Adrenal gland (tissue), 12 donors: ENCODE data around the gene FOXO3. TPM values are rescaled to one million over a fixed set of nuclear protein-coding genes. Genes with fewer than 3 reads are reported as not detected.

Experiments used
- DNase-seq, 7 donors: peaks; one replicate each; pipeline ENCODE4 v3.0.0-alpha.2; 2019 to 2020
- H3K27ac ChIP-seq, 5 donors: fragments of 200-600 bp; sonication (generic) in 4 of 5; 1 replicate in 3 of 5; 2 replicates in 2 of 5; pipeline versions ENCODE4 v1.5.1 to v1.8.0; 2016 to 2020; ENCODE audit warnings: mild to moderate bottlenecking in 1 of 5
- H3K27me3 ChIP-seq: fragments of 200-600 bp; 2 replicates; pipeline ENCODE4 v1.8.0; 2021
- H3K36me3 ChIP-seq, 2 donors: fragments of 200-600 bp; replicated peaks in 1 of 2; 1 replicate in 1 of 2; 2 replicates in 1 of 2; pipeline versions ENCODE4 v1.5.1 to v1.8.0; 2018 to 2022
- H3K4me1 ChIP-seq, 2 donors: fragments of 200-600 bp; replicated peaks in 1 of 2; 1 replicate in 1 of 2; 2 replicates in 1 of 2; pipeline versions ENCODE4 v1.5.1 to v1.8.0; 2018 to 2021
- H3K4me3 ChIP-seq, 4 donors: fragments of 200-600 bp; sonication (generic) in 3 of 4; one replicate each; pipeline ENCODE4 v1.5.1; 2016 to 2018
- H3K9me3 ChIP-seq, 3 donors: fragments of 200-600 bp; sonication (generic) in 1 of 3; replicated peaks in 1 of 3; 1 replicate in 2 of 3; 2 replicates in 1 of 3; pipeline versions ENCODE4 v1.5.1 to v1.8.0; 2016 to 2021
- CTCF ChIP-seq, 6 experiments: fragments of 450-650 bp in 4 of 6; fragments of 200-600 bp in 2 of 6; sonication (generic) in 1 of 6; IDR thresholded peaks; 1 replicate in 5 of 6; 2 replicates in 1 of 6; pipeline versions ENCODE4 v1.5.1 to v1.8.0; 2016 to 2021; ENCODE audit warnings: antibody characterized with exemption in 6 of 6, mild to moderate bottlenecking in 2 of 6, moderate library complexity in 1 of 6
- POLR2A ChIP-seq, 2 donors: fragments of 450-650 bp; IDR thresholded peaks; one replicate each; pipeline ENCODE4 v1.6.1; 2017; ENCODE audit warnings: antibody characterized with exemption in 2 of 2, mild to moderate bottlenecking in 2 of 2, moderate library complexity in 1 of 2
- whole genome bisulfite sequencing, 4 donors: extraction: QIAGEN DNeasy Blood & Tissue Kit in 2 of 4; methylation state at CpG; one replicate each; pipeline versions ENCODE4 v1.1.5 to v1.1.7; 2013 to 2017; 5-methylcytosine and 5-hydroxymethylcytosine counted together
- intact Hi-C, 2 donors: fragments of 100-400 bp; cut with DNase I; formaldehyde crosslinking; loops; one replicate each; pipeline versions ENCODE4 v1.14.1 to v1.15.0; 2022 to 2023
- polyA plus RNA-seq, 3 donors: library from polyadenylated mRNA; stranded (reverse); fragments of 200-250 nt in 2 of 3; fragments of 350-450 nt in 1 of 3; fragmentation: Illumina TruSeq in 1 of 3; extraction: RNeasy Lipid Tissue Mini Kit (QIAGEN cat#74804) in 1 of 3; gene quantifications; one replicate each; pipeline ENCODE4 v1.2.3, GENCODE V29; 2013 to 2014
- total RNA-seq, 9 donors: library from RNA; depleted of rRNA in 4 of 9; stranded (reverse); fragments of >200 nt in 4 of 9; fragments of 120-200 nt in 1 of 9; fragmentation: NEBNext Ultra II Directional in 1 of 9; extraction: Animal tissue kit (Norgen Biotek cat#: 25700) in 1 of 9; gene quantifications; one replicate each; pipeline versions ENCODE4 v1.1.0 to v1.2.4, GENCODE V29; 2013 to 2023
- donor health status: healthy with polysubstance abuse.
- donor health status: Bipolar disorder and iron deficiency.
- donor health status: DM: yes; HTN: yes; CAD: no.
- donor health status: DM: no; HTN: no; CAD: no.
- donor health status: DM: no; HTN: no; CAD: no.
- donor health status: DM: yes; HTN: yes; CAD: no.

Gene FOXO3
- total and polyA plus RNA-seq, 12 donors = 8.3 to 38.7 (median 23.4) TPM

- peak in 1 of 2 donors; percentile 16 for TF ChIP-seq POLR2A (IDR thresholded peaks at IDR 0.05)
- no peak for TF ChIP-seq CTCF (IDR thresholded peaks at IDR 0.05)
- peaks cover 9 to 90% of the 10 kb centered on the region in 2 donors for H3K4me1 ChIP-seq
- no peaks in the 10 kb centered on the region for H3K36me3 ChIP-seq
- H3K9me3 ChIP-seq = no peaks in the 10 kb centered on the region
- no peaks in the 10 kb centered on the region for H3K27me3 ChIP-seq
- H3K27ac ChIP-seq = peak overlapping the region; percentile 6 to 76 (median 18)
- peak in 6 of 7 donors; percentile 32 to 73 (median 64) for DNase-seq
- 3 to 15% (median 7%) methylated on average over 3 of the region's 3 CpGs for WGBS, 4 donors
- intact Hi-C loops = no loop called here
- H3K4me3 ChIP-seq = peak overlapping the region in 1 of 4 donors; percentile 14
These were observed 20.7 kb downstream of the FOXO3 start for GRCh38 chr6:108581237-108581931.

- Histone ChIP-seq H3K9me3 (no peaks in the 10 kb centered on the region), H3K4me3 (peak overlapping the region in 1 of 4 donors; percentile 14), H3K4me1 (peaks cover 9 to 90% of the 10 kb centered on the region in 2 donors), H3K27ac (peak overlapping the region in 4 of 5 donors; percentile 6 to 46 (median 14)), H3K36me3 (no peaks in the 10 kb centered on the region), H3K27me3 (no peaks in the 10 kb centered on the region)
- DNase-seq = no peak
- TF ChIP-seq POLR2A (IDR thresholded peaks at IDR 0.05) = no peak
- TF ChIP-seq CTCF (IDR thresholded peaks at IDR 0.05) = no peak
- intact Hi-C loops = no loop called here
- 11 to 31% (median 28%) methylated on average over 1 of the region's 1 CpG for WGBS, 4 donors
These were observed 21.3 kb downstream of the FOXO3 start for GRCh38 chr6:108581932-108582475.

- intact Hi-C loops = no loop called here
- no peak for DNase-seq
- peaks cover 15 to 90% of the 10 kb centered on the region in 2 donors for H3K4me1 ChIP-seq
- 83 to 93% (median 85%) methylated on average over 3 of the region's 3 CpGs for WGBS, 4 donors
- H3K27ac ChIP-seq = peak overlapping the region in 2 of 5 donors; percentile 41 to 46
- H3K9me3 ChIP-seq = no peaks in the 10 kb centered on the region
- no peaks in the 10 kb centered on the region for H3K27me3 ChIP-seq
- H3K4me3 ChIP-seq = no peak overlapping the region
- TF ChIP-seq CTCF (IDR thresholded peaks at IDR 0.05) = no peak
- no peak for TF ChIP-seq POLR2A (IDR thresholded peaks at IDR 0.05)
- H3K36me3 ChIP-seq = no peaks in the 10 kb centered on the region
These were observed 21.9 kb downstream of the FOXO3 start for GRCh38 chr6:108582618-108583017.

- Histone ChIP-seq H3K27me3 (no peaks in the 10 kb centered on the region), H3K9me3 (no peaks in the 10 kb centered on the region), H3K27ac (no peak overlapping the region), H3K36me3 (no peaks in the 10 kb centered on the region), H3K4me1 (peaks cover 27 to 90% of the 10 kb centered on the region in 2 donors), H3K4me3 (no peak overlapping the region)
- no peak for TF ChIP-seq CTCF (IDR thresholded peaks at IDR 0.05)
- TF ChIP-seq POLR2A (IDR thresholded peaks at IDR 0.05) = no peak
- 64 to 84% (median 77%) methylated on average over 5 of the region's 5 CpGs for WGBS, 4 donors
- DNase-seq = no peak
- intact Hi-C loops = no loop called here
These were observed 23.6 kb downstream of the FOXO3 start for GRCh38 chr6:108584323-108584722.
